NB4 (cell line): ENCODE results near the gene SMOC2.

Experiments
- CTCF ChIP-seq: IDR thresholded peaks from one replicate; pipeline ENCODE4 v1.5.1; 2012; ENCODE audit warnings: low read depth, low read length
- MYC ChIP-seq: IDR thresholded peaks from 2 replicates; pipeline ENCODE4 v1.6.1; 2011; ENCODE audit warnings: low read depth, low read length
- POLR2A ChIP-seq: IDR thresholded peaks from 2 replicates; pipeline ENCODE4 v1.6.1; 2011; ENCODE audit warnings: mild to moderate bottlenecking; ENCODE audit not compliant: insufficient read length; ENCODE audit errors: extremely low read depth
- TF ChIP-seq, protein P1 (sequence below): IDR thresholded peaks from 2 replicates; pipeline ENCODE4 v1.6.1; 2011; ENCODE audit warnings: low read depth, low read length

GRCh38 chr6:168438783-168439520 lies 2.0 kb upstream of the SMOC2 start:
- TF ChIP-seq CTCF (no peak), POLR2A (no peak), MYC (no peak)
- TF ChIP-seq, protein P1, sequence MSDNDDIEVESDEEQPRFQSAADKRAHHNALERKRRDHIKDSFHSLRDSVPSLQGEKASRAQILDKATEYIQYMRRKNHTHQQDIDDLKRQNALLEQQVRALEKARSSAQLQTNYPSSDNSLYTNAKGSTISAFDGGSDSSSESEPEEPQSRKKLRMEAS, result no peak
